ENCODE results near the gene IL16.

The IL16 gene

DNA sequence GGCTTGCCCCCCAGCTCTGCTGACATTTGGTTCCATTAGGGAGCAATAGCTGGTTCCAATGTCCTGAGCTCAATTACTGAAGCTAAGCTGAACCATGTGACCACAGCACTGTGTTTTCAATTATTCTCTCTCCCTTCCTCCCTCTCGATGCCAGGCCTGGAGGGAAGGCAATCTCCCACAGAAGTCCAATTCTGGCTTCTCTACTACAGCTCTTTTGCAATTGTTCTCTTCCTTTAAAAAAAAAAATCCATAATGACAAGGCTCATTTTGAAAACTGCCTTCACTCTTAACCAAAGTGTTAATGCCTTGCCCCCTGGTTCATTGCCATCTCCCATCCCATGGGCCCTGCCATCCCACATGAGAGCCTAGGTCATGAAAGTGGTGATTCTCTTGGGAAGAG lies 24.8 kb downstream of the IL16 start:
- TF ChIP-seq FOXP2 (optimal IDR thresholded peaks at IDR 0.05; ENCODE audit: borderline replicate concordance, extremely low read depth, extremely low read length, insufficient read depth) (no peak), POLR2AphosphoS5 (IDR thresholded peaks at IDR 0.05; ENCODE audit: low read depth, low read length) (no peak), SIN3A (IDR thresholded peaks at IDR 0.05; ENCODE audit: borderline replicate concordance, insufficient read depth, low read length) (no peak), TAF1 (IDR thresholded peaks at IDR 0.05; ENCODE audit: borderline replicate concordance, insufficient read depth, low read length) (no peak)
- TF ChIP-seq, protein P1, sequence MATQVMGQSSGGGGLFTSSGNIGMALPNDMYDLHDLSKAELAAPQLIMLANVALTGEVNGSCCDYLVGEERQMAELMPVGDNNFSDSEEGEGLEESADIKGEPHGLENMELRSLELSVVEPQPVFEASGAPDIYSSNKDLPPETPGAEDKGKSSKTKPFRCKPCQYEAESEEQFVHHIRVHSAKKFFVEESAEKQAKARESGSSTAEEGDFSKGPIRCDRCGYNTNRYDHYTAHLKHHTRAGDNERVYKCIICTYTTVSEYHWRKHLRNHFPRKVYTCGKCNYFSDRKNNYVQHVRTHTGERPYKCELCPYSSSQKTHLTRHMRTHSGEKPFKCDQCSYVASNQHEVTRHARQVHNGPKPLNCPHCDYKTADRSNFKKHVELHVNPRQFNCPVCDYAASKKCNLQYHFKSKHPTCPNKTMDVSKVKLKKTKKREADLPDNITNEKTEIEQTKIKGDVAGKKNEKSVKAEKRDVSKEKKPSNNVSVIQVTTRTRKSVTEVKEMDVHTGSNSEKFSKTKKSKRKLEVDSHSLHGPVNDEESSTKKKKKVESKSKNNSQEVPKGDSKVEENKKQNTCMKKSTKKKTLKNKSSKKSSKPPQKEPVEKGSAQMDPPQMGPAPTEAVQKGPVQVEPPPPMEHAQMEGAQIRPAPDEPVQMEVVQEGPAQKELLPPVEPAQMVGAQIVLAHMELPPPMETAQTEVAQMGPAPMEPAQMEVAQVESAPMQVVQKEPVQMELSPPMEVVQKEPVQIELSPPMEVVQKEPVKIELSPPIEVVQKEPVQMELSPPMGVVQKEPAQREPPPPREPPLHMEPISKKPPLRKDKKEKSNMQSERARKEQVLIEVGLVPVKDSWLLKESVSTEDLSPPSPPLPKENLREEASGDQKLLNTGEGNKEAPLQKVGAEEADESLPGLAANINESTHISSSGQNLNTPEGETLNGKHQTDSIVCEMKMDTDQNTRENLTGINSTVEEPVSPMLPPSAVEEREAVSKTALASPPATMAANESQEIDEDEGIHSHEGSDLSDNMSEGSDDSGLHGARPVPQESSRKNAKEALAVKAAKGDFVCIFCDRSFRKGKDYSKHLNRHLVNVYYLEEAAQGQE (IDR thresholded peaks at IDR 0.05; ENCODE audit: insufficient read depth in 1 of 2, low read depth in 2 of 2, low read length in 2 of 2), result no peak

DNA sequence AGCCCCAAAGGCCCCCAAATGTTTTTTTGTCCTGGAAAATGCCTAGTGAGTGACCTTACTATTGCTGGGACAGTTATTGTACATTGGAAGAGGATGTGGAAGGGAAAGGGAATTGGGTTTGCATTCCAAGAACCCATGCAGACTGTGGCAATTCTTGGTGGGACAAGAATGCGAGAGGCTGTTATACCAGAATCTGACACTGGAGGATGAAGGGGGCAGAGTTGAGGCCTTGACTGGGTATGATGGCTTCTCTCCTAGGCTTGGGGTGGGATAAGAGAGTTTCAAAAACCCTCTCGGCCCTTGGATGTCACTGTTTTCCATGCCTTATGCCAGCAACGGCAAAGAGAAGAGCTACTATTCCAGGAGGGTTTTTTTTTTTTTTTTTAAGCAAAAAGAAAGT lies 25.3 kb downstream of the IL16 start:
- TF ChIP-seq, protein P1 (IDR thresholded peaks at IDR 0.05; ENCODE audit: insufficient read depth in 1 of 2, low read depth in 2 of 2, low read length in 2 of 2), result no peak
- TF ChIP-seq TAF1 (IDR thresholded peaks at IDR 0.05; ENCODE audit: borderline replicate concordance, insufficient read depth, low read length), result no peak
- TF ChIP-seq SIN3A (IDR thresholded peaks at IDR 0.05; ENCODE audit: borderline replicate concordance, insufficient read depth, low read length), result no peak
- no peak for TF ChIP-seq FOXP2 (optimal IDR thresholded peaks at IDR 0.05; ENCODE audit: borderline replicate concordance, extremely low read depth, extremely low read length, insufficient read depth)
- no peak for TF ChIP-seq POLR2AphosphoS5 (IDR thresholded peaks at IDR 0.05; ENCODE audit: low read depth, low read length)

DNA sequence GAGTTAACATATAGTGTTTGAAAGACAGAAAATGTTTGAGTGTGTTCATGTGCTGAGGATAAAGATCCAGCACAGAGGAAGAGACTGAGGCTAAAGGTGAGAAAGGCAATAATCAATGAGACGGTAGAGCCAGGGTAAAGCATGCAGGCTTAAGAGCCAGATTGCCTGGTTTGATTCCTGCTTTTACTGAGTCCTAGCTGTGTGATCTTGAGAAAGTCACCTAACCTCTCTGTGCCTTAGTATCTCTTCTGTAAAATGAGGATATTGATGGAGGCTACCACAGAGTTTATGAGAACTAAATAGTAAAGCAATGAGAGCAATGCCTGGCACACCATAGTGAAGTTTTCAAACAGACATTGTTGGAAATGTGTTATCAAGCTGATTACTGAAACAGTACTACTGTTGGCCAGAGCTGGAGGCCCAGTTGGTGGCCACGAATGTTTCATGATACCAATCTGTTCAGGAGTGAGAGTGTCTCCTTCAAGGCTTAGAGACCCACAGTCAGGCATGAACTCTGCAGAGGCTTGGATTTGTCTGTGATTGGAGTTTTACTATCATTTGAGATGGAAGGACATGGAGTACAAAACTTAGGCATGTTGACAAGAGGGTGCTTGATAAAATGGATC lies 26.8 kb downstream of the IL16 start:
- TF ChIP-seq SIN3A (IDR thresholded peaks at IDR 0.05; ENCODE audit: borderline replicate concordance, insufficient read depth, low read length), result no peak
- TF ChIP-seq FOXP2 (optimal IDR thresholded peaks at IDR 0.05; ENCODE audit: borderline replicate concordance, extremely low read depth, extremely low read length, insufficient read depth), result no peak
- no peak for TF ChIP-seq POLR2AphosphoS5 (IDR thresholded peaks at IDR 0.05; ENCODE audit: low read depth, low read length)

DNA sequence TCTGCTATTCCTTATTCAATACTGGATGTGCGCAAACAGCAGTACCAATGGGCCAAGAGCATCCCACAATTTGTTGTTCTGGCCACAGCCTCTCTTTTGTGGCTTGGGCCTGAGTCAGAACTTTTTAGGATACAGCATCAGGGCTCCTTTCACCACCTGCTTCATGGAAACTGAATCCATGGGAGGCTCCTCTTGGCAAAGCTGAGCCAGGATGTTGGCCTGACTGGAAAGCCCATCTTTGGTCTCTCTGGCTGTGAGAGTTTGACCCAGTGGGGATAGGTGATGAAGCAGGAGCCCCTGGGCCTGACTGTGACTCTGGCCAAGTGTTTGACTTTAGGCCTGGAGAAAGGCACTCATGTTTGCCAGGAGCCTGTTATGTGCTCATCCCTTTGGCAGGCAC lies 27.6 kb downstream of the IL16 start:
- TF ChIP-seq FOXP2 (optimal IDR thresholded peaks at IDR 0.05; ENCODE audit: borderline replicate concordance, extremely low read depth, extremely low read length, insufficient read depth) (no peak), SIN3A (IDR thresholded peaks at IDR 0.05; ENCODE audit: borderline replicate concordance, insufficient read depth, low read length) (no peak), POLR2AphosphoS5 (IDR thresholded peaks at IDR 0.05; ENCODE audit: low read depth, low read length) (no peak), TAF1 (IDR thresholded peaks at IDR 0.05; ENCODE audit: borderline replicate concordance, insufficient read depth, low read length) (no peak)

DNA sequence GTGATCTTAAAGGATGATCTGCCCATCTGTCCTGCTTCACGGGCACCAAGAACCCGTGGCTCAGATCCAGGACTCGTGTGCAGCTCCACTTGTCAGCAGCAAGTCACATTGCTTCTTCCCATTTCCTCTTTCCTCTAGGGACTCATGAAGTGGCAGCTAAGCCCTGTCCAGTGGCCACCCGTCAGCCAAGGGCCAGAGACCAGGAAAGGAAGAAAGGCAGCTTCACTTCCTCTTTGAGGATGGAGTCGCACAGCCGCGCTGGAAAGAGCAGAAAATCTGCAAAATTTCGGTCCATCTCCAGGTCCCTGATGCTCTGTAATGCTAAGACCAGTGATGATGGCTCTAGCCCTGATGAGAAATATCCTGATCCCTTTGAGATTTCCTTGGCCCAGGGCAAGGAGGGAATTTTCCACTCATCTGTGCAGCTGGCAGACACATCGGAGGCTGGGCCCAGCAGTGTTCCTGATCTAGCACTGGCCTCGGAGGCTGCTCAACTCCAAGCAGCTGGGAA lies 28.5 kb downstream of the IL16 start:
- TF ChIP-seq TAF1 (IDR thresholded peaks at IDR 0.05; ENCODE audit: borderline replicate concordance, insufficient read depth, low read length) (no peak), POLR2AphosphoS5 (IDR thresholded peaks at IDR 0.05; ENCODE audit: low read depth, low read length) (no peak)

DNA sequence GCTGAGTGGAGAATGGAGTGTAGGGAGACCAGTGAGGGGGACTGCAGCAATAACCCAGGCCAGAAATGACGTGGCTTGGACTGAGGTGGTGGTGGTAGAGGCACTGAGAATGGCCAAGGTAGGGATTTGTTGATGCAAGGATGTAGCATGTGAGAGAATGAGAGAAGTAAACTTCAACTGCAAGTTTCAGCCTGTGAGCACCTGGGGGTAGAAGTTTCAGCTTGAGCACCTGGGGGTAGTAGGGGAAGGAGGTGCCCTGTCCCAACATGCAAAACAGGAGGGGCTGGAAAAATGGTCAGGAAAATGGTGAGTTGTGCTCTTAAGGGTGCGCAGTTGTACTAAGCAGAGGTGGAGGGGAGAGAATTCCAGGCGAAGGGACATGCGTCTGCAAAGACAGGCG lies 31.0 kb downstream of the IL16 start:
- TF ChIP-seq TAF1 (IDR thresholded peaks at IDR 0.05; ENCODE audit: borderline replicate concordance, insufficient read depth, low read length) (no peak), SIN3A (IDR thresholded peaks at IDR 0.05; ENCODE audit: borderline replicate concordance, insufficient read depth, low read length) (no peak), FOXP2 (optimal IDR thresholded peaks at IDR 0.05; ENCODE audit: borderline replicate concordance, extremely low read depth, extremely low read length, insufficient read depth) (no peak), POLR2AphosphoS5 (IDR thresholded peaks at IDR 0.05; ENCODE audit: low read depth, low read length) (no peak)
- TF ChIP-seq, protein P1 (IDR thresholded peaks at IDR 0.05; ENCODE audit: insufficient read depth in 1 of 2, low read depth in 2 of 2, low read length in 2 of 2), result no peak
